ENCODE data around the gene LUC7L3. TPM values are rescaled to one million over a fixed set of nuclear protein-coding genes. Genes with fewer than 3 reads are reported as not detected.

Gene LUC7L3
- total and polyA plus RNA-seq, 2 donors (not counting 3 experiments of a cell fraction or from before 2014, with no cell fraction given), result 70.9 to 113 TPM

DNA sequence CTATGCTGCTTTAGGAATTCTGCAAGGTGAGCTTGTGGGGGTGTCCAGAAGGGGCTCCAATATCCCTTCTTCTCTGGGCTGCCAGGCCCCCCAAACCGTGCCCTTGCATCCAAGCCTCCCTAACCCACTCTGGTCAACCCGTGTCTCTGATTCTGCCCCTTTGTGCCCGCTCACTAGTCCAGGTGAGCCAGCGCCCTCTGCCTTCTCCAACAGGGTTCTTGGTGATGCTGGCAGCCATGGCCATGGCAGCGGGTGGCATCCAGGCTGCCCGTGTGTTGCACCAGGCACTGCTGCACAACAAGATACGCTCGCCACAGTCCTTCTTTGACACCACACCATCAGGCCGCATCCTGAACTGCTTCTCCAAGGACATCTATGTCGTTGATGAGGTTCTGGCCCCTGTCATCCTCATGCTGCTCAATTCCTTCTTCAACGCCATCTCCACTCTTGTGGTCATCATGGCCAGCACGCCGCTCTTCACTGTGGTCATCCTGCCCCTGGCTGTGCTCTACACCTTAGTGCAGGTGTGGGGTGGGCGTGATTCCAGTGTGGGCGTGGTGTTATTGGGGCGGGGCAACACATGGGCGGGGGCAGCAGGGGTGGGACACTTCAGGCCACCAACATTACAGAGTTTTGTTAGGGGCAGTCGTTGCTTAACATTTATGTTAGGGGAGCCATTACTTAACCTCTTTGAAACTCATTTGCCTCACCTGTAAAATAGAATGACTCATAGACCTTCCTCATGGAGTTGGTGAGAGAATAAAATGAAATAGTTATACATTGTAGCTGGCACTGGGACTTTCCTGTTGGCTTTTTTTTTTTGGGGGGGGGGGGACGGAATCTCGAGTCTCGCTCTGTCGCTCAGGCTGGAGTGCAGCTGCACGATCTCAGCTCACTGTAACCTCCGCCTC is 43.1 kb upstream of the LUC7L3 start:
- H3K4me1 ChIP-seq (ENCODE audit: control insufficient read depth, extremely low read depth, insufficient read depth, low read length), result peaks cover 3% of the 10 kb centered on the region
- no peaks in the 10 kb centered on the region for H4K20me1 ChIP-seq (replicated peaks; ENCODE audit: control insufficient read depth, extremely low read depth, insufficient read depth, low read length)
- TF ChIP-seq POLR2A (IDR thresholded peaks at IDR 0.05; ENCODE audit: low read depth, low read length) (no peak), JUN (IDR thresholded peaks at IDR 0.05; ENCODE audit: borderline replicate concordance, insufficient read depth, insufficient read length, low read depth) (no peak), FOS (IDR thresholded peaks at IDR 0.05; ENCODE audit: borderline replicate concordance, insufficient read depth, low read length) (no peak), MYC (IDR thresholded peaks at IDR 0.05; ENCODE audit: low read depth, low read length) (no peak), EZH2 (IDR thresholded peaks at IDR 0.05; ENCODE audit: borderline replicate concordance, low read depth, low read length, severe bottlenecking) (no peak), GATA2 (IDR thresholded peaks at IDR 0.05; ENCODE audit: insufficient read depth, insufficient read length, low read depth, low read length) (no peak), POLR2AphosphoS5 (IDR thresholded peaks at IDR 0.05; ENCODE audit: insufficient read depth, low read depth, low read length) (no peak)
- TF ChIP-seq, protein P1, sequence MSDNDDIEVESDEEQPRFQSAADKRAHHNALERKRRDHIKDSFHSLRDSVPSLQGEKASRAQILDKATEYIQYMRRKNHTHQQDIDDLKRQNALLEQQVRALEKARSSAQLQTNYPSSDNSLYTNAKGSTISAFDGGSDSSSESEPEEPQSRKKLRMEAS (IDR thresholded peaks at IDR 0.05; ENCODE audit: insufficient read depth, insufficient read length), result no peak
- TF ChIP-seq, protein P2, sequence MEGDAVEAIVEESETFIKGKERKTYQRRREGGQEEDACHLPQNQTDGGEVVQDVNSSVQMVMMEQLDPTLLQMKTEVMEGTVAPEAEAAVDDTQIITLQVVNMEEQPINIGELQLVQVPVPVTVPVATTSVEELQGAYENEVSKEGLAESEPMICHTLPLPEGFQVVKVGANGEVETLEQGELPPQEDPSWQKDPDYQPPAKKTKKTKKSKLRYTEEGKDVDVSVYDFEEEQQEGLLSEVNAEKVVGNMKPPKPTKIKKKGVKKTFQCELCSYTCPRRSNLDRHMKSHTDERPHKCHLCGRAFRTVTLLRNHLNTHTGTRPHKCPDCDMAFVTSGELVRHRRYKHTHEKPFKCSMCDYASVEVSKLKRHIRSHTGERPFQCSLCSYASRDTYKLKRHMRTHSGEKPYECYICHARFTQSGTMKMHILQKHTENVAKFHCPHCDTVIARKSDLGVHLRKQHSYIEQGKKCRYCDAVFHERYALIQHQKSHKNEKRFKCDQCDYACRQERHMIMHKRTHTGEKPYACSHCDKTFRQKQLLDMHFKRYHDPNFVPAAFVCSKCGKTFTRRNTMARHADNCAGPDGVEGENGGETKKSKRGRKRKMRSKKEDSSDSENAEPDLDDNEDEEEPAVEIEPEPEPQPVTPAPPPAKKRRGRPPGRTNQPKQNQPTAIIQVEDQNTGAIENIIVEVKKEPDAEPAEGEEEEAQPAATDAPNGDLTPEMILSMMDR (IDR thresholded peaks at IDR 0.05; ENCODE audit: extremely low read depth in 1 of 2, insufficient read depth in 1 of 2, low read depth in 1 of 2, low read length in 2 of 2), result no peak
- DNase-seq (ENCODE audit: low read depth, low spot score) (no peak), FAIRE-seq (no peak)
- H3K9me1 ChIP-seq (replicated peaks; ENCODE audit: control insufficient read depth, extremely low read depth, insufficient read depth, low read length), result no peaks in the 10 kb centered on the region
- ChIA-PET CTCF (no interaction called here), POLR2A (no interaction called here)
- intact Hi-C loops (cut with micrococcal nuclease), result no loop called here
- H3K9me3 ChIP-seq (replicated peaks; ENCODE audit: control insufficient read depth, insufficient read depth, low read length), result no peaks in the 10 kb centered on the region
- H2AFZ ChIP-seq (ENCODE audit: low read depth, low read length), result no peak overlapping the region
- H3K36me3 ChIP-seq (ENCODE audit: control insufficient read depth in 2 of 2, extremely low read depth in 1 of 2, insufficient read depth in 2 of 2, low read length in 2 of 2), result no peaks in the 10 kb centered on the region
- H3K27me3 ChIP-seq (ENCODE audit: control insufficient read depth in 2 of 2, insufficient read depth in 2 of 2, low read length in 2 of 2), result no peaks in the 10 kb centered on the region
- no peaks in the 10 kb centered on the region for H3K79me2 ChIP-seq (ENCODE audit: control insufficient read depth, insufficient read depth, low read length)
- no peak overlapping the region for H3K27ac ChIP-seq (ENCODE audit: insufficient read depth, low read depth, low read length)
- H3K4me2 ChIP-seq (ENCODE audit: insufficient read depth, low read length), result no peak overlapping the region
- BruUV-seq (replicated peaks), result no TSS peak
- no peak overlapping the region for H3K9ac ChIP-seq (replicated peaks; ENCODE audit: extremely low read depth, insufficient read depth, low read length)
- H3K4me3 ChIP-seq (replicated peaks in 1 of 3; ENCODE audit: insufficient read depth in 1 of 3, low read depth in 1 of 3, low read length in 3 of 3), result no peak overlapping the region
- dilution Hi-C loops (cut with MboI; ENCODE audit: extremely low pct_ligation_motif_present, low sequenced_read_pairs), result no loop called here
